ENCODE results near the gene DHRS9.
"Not testable (repeated sequence)": the region's sequence is repeated elsewhere in the genome, so short reads cannot be mapped to it uniquely, and the experiment has no call there.

Gene DHRS9

GRCh38 chr2:169069341-169069740, at the start of gene DHRS9:
Gene DHRS9, plus strand, starts transcription at chr2:169069563. Its CDS starts 12,019 bp downstream, at chr2:169081582.
- DNase-seq = peak; percentile 85

GRCh38 chr2:169023161-169023560, 46.2 kb upstream of the DHRS9 start:
- DNase-seq = no peak

DNA sequence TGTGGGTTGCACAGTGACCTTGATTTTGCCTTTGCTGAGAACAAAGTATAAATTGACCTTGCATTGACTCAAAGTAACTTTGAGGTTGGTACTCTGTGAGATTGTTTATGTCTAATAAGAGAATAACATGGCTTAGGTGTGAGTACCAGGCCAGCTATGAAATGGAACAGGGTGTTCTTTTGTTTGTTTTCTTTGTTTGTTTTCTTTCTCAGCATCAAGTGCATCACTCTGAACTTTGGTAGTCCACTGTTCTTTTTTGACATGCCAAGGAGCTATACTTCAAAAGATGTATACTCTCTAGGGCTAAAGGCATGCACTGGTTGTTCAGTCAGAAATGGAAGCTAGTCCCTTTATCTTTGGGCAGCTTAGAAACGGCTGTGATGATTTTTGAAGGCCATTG, 43.3 kb upstream of the DHRS9 start:
- DNase-seq = no peak

GRCh38 chr2:169027234-169027633, 42.1 kb upstream of the DHRS9 start:
- no peak for DNase-seq

GRCh38 chr2:169029341-169029740, 40.0 kb upstream of the DHRS9 start:
- no peak for DNase-seq

- DNase-seq = no peak
Observed at GRCh38 chr2:169031202-169031601, 38.2 kb upstream of the DHRS9 start, which contains the start of gene ABCB11. Gene ABCB11, minus strand, starts transcription at chr2:169031324. Its CDS starts 13,199 bp downstream, at chr2:169018125.

GRCh38 chr2:169034256-169034655, 35.1 kb upstream of the DHRS9 start:
- DNase-seq = peak; percentile 9

GRCh38 chr2:169034984-169035544, 34.3 kb upstream of the DHRS9 start:
- DNase-seq = no peak

DNA sequence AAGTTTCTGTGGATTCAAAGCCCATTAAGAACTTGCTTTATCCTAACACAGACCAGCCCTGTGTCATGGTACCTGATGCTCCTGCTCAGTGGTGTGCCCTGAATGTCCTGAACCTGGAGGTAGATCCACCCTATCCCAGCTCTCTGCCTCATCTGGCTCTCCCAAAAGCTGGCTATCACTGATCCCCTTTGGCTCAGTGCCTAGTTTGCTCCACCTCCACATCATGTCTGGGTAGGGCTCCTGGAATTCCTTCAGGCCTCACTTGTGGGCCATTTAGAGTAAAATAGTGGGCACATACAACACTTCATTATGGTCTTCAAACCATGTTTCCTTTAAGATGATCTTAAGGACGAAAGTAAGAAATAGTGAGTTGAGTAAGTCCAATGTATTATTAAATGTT, 33.5 kb upstream of the DHRS9 start:
- DNase-seq = no peak

- no peak for DNase-seq
Observed at GRCh38 chr2:169036736-169037440, 32.5 kb upstream of the DHRS9 start.

- peak; percentile 72 for DNase-seq
Observed at GRCh38 chr2:169038338-169038757, 31.0 kb upstream of the DHRS9 start.

DNA sequence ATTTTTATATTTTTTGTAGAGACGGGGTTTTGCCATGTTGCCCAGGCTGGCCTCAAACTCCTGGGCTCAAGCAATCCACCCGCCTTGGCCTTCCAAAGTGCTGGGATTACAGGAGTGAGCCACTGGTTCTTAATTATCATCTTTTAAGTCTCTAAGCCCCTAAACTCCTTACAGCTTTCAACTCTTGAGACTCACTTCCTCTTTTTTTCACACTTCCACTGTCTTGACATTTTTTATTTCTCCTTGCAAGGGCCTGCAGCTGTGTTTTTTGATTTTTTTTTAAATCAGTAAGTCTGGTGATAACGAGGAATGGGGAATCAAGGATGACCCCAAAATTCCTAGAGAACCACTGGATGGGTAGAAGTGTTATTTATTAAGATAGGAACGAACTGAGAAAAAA, 29.7 kb upstream of the DHRS9 start:
- DNase-seq = no peak

DNA sequence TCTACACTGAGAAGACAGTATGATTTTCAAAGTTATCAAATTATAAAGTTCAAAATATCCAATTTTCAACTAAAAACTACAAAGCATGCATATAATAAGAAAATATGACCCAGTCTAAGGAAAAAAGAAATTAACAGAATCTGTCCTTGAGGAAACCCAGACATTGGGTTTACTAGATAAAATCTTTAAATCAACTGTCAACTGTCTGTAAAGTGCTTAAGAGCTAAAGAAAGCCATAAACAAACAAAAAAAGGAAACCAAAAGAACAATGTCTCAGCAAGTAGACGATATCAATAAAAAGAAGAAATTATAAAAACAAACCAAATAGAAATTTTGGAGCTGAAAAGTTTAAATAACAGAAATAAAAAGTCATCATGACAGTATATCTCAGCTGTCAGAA, 27.8 kb upstream of the DHRS9 start:
- no peak for DNase-seq

GRCh38 chr2:169042856-169043255, 26.5 kb upstream of the DHRS9 start:
- no peak for DNase-seq

DNA sequence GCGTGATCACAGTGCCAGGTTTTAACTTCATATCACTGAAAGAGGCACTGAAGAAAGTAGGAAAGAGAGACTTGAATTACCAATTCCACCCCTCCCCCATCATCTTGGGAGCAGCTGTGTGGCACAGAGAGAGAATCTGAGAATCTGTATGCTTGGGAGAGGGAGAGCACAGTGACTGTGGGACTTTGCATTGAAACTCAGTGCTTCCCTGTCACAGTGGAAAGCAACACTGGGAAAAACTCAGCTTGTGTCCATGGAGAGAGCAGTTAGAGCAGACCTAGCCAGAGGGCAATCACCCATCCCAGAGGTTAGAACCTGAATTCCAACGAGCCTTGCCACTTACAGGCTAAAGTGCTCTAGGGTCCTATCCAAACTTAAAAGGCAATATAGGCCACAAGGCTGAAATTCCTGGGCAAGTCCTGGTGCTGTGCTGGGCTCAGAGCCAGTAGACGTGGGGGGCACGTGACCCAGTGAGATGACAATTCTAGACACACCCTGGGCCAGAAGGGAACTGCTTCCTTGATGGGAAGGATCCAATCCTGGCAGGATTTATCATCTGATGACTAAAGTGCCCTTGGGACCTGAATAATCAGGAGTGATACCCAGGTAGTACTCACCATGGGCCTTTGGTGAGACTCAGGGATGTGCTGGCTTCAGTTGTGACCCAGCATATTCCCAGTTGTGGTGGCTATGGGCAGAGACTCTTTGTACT, 22.8 kb upstream of the DHRS9 start:
- DNase-seq = peak; percentile 16

- DNase-seq = no peak
Observed at GRCh38 chr2:169047256-169048250, 21.8 kb upstream of the DHRS9 start.

DNA sequence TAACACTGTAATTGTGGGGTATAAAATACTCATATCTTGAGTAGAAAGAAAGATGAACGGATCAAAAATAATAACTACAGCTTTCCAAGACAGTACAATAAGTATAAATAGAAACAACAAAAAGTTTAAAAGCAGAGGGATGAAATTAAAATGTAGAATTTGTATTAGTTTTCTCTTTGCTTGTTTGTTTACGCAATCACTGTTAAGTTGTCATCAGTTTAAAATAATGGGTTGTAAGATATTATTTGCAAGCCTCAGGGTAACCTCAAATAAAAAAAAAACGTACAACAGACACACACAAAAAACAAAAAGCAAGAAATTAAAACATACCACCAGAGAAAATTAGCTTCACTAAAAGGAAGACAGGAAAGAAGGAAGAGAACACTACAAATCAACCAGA, 20.2 kb upstream of the DHRS9 start:
- DNase-seq = no peak

DNA sequence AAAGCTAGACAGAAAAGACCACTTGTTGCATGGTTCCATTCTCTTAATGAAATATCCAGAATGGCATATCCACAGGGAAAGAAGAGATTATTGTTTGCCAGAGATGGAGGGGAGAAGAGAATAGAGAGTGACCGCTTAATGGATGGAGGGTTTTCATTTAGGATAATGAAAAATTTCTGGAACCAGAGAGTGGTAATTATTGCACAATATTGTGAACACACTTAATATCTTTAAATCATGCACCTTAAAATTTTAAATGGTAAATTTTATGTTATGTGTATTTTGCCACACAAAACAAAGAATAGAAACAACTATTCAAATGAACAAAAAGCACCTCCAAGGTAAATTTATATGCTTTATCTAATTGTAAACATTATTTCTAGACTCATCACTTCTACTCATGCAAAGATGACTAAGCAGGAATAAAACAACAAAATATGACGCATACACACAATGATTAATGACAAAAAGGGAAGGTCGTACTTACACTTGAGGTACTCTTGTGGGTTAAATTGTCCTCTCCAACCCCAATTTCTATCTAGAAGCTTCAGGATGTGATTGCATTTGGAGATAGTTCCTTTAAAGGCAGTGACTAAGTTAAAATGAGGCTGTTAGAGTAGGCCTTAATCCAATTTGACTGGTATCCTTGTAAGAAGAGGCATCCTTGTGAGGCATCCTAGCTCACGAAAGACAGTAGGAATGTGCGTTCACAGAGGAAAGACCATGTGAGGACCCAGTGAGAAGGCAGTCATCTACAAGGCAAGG, 18.7 kb upstream of the DHRS9 start:
- peak; percentile 46 for DNase-seq

GRCh38 chr2:169054575-169054974, 14.8 kb upstream of the DHRS9 start:
- not testable (repeated sequence) for DNase-seq

GRCh38 chr2:169064199-169064598, 5.2 kb upstream of the DHRS9 start:
- DNase-seq = not testable (repeated sequence)

DNA sequence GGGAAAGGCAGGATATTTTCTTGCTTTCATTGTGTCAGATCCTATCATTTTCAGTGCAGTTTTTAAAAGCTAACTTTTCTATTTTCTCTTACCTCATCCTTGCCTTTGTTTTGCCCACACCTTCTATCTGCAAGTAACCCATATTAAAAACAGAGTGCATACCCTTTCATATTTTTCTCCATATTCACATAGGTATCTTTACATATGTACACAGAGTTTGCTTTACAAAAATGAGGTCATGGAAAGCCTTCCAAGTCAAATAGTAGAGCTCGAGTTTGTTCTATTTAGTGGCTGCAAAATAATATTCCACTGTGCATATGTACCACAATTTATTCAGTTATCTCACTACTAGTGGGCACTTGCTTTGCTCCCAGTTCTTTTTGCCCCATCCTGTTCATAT, 3.9 kb upstream of the DHRS9 start:
- DNase-seq = no peak

All from EL (cell line).